Transverse colon (tissue), 4 donors: Measurements from ENCODE around the gene AURKAIP1.

Source experiments
- CTCF ChIP-seq, 5 experiments: fragments of 200-600 bp in 3 of 5; fragments of 450-650 bp in 2 of 5; sonication (generic) in 3 of 5; IDR thresholded peaks; 1 replicate in 2 of 5; 2 replicates in 3 of 5; pipeline ENCODE4 v1.5.1; 2016 to 2017; ENCODE audit warnings: antibody characterized with exemption in 5 of 5, inconsistent platforms in 3 of 5, mild to moderate bottlenecking in 2 of 5, moderate library complexity in 1 of 5
- EP300 ChIP-seq: sonication (generic); formaldehyde crosslinking; IDR thresholded peaks from one replicate; pipeline ENCODE4 v1.6.1; 2017; ENCODE audit warnings: antibody characterized with exemption, low read depth
- POLR2A ChIP-seq: fragments of 450-650 bp; IDR thresholded peaks from one replicate; pipeline ENCODE4 v1.6.1; 2016; ENCODE audit warnings: antibody characterized with exemption, mild to moderate bottlenecking, moderate library complexity
- POLR2AphosphoS5 ChIP-seq, 3 donors: sonication (generic); formaldehyde crosslinking; IDR thresholded peaks; one replicate each; pipeline ENCODE4 v1.6.1; 2016; ENCODE audit warnings: antibody characterized with exemption in 3 of 3

GRCh38 chr1:1421907-1422464 lies 47.0 kb upstream of the AURKAIP1 start:
- TF ChIP-seq CTCF (IDR thresholded peaks at IDR 0.05) (no peak), POLR2AphosphoS5 (IDR thresholded peaks at IDR 0.05) (no peak), EP300 (no peak), POLR2A (no peak)
